Small intestine (tissue), 7 donors: ENCODE data around the gene SCN9A. TPM values are rescaled to one million over a fixed set of nuclear protein-coding genes. Genes with fewer than 3 reads are reported as not detected.
"Not testable (repeated sequence)": the region's sequence is repeated elsewhere in the genome, so short reads cannot be mapped to it uniquely, and the experiment has no call there.

Experiments
- DNase-seq, 2 donors: peaks; one replicate each; pipeline versions ENCODE4 v3.0.0 to v3.0.0-alpha.2; 2013
- FAIRE-seq: peaks from 2 replicates; lab custom pipeline; 2012; peaks lifted over from hg19 to GRCh38; lab: Jason Lieb, UNC
- H3K27ac ChIP-seq, 3 donors: one replicate each; pipeline ENCODE4 v1.5.1; 2013; ENCODE audit warnings: low read length in 2 of 3, mild to moderate bottlenecking in 2 of 3, control low read depth in 1 of 3, inconsistent platforms in 1 of 3, low read depth in 1 of 3, moderate library complexity in 1 of 3
- H3K27me3 ChIP-seq, 3 donors: one replicate each; pipeline ENCODE4 v1.6.1; 2013; ENCODE audit warnings: low read length in 3 of 3, inconsistent platforms in 1 of 3; ENCODE audit not compliant: control insufficient read depth in 3 of 3, insufficient read depth in 3 of 3
- H3K36me3 ChIP-seq, 3 donors: one replicate each; pipeline ENCODE4 v1.6.1; 2013; ENCODE audit warnings: low read length in 3 of 3, inconsistent platforms in 1 of 3, low read depth in 1 of 3, mild to moderate bottlenecking in 1 of 3, moderate library complexity in 1 of 3; ENCODE audit not compliant: control insufficient read depth in 3 of 3, insufficient read depth in 2 of 3
- H3K4me1 ChIP-seq, 3 donors: one replicate each; pipeline ENCODE4 v1.6.1; 2013; ENCODE audit warnings: low read length in 2 of 3, inconsistent platforms in 1 of 3, low read depth in 1 of 3, mild to moderate bottlenecking in 1 of 3, moderate library complexity in 1 of 3; ENCODE audit not compliant: control insufficient read depth in 3 of 3, insufficient read depth in 2 of 3
- H3K4me3 ChIP-seq, 3 donors: one replicate each; pipeline ENCODE4 v1.5.1; 2013; ENCODE audit warnings: low read length in 3 of 3, control low read depth in 1 of 3, inconsistent platforms in 1 of 3, low read depth in 1 of 3, mild to moderate bottlenecking in 1 of 3, moderate library complexity in 1 of 3
- H3K9me3 ChIP-seq, 2 donors: one replicate each; pipeline ENCODE4 v1.6.1; 2013; ENCODE audit warnings: low read depth in 1 of 2, low read length in 1 of 2; ENCODE audit not compliant: control insufficient read depth in 2 of 2, insufficient read depth in 1 of 2
- WGBS, 3 donors: extraction: QIAGEN DNeasy Blood & Tissue Kit; methylation state at CpG; one replicate each; pipeline ENCODE4 v1.1.7; 2013; 5-methylcytosine and 5-hydroxymethylcytosine counted together
- polyA plus RNA-seq, 4 donors: library from polyadenylated mRNA; stranded (reverse) in 3 of 4; unstranded in 1 of 4; fragments of 200-250 nt in 3 of 4; fragments of 120-200 nt in 1 of 4; gene quantifications; one replicate each; pipeline versions ENCODE4 v1.2.1 to v1.2.3, GENCODE V29; 2013
- donor health status: healthy with polysubstance abuse.
- donor health status: control.
- donor health status: control.
- donor health status: Bipolar disorder and iron deficiency.
- donor health status: healthy.

Gene SCN9A
- polyA plus RNA-seq, 4 donors = 0.27 to 2.1 (median 1.7) TPM; not detected in 1

DNA sequence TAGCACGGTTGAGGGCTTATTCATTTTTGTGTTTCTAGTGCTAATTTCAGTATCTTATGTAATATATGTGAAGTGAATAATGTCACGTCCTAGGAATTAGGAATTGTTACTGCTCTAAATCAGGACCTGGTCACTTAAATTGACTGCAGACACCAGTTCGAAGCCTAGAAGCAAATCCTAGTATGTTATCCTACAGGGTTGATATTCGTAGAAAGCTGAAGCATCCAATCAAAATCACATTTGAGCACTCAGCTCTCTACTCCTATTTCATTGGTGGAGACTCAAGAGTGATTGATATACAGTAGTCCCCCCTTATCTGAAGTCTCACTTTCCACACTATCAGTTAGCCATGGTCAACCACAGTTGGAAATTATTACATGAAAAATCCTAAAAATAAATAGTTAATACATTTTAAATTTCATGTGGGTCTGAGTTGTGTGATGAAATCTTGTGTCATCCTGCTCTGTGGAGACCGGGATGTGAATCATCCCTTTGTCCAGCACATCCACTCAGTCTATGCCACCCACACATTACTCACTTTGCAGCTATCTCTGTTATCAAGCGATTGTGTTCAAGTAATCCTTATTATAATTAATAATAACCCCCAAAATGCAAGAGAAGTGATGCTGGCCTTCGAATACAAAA is 35.2 kb upstream of the SCN9A start:
- Histone ChIP-seq H3K27me3 (no peaks in the 10 kb centered on the region), H3K4me1 (no peaks in the 10 kb centered on the region), H3K9me3 (no peaks in the 10 kb centered on the region), H3K36me3 (no peaks in the 10 kb centered on the region), H3K4me3 (no peak overlapping the region), H3K27ac (no peak overlapping the region)
- FAIRE-seq = no peak
- DNase-seq = no peak
- WGBS, 3 donors = 77 to 80% (median 79%) methylated on average over 7 of the region's 7 CpGs

DNA sequence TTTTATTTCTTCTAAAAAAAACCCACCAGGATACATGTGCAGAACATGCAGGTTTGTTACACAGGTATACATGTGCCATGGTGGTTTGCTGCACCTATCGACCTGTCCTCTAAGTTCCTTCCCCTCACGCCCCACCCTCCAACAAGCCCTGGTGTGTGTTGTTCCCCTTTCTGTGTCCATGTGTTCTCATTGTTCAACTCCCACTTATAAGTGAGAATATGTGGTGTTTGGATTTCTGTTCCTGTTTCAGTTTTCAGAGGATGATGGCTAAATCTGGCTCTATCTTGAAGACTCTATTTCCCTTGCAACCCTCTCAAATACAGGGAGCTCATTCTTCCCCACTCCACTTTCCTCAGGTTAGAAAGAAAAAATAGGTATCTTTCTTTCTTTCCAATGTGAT is 32.0 kb upstream of the SCN9A start:
- H3K4me1 ChIP-seq, FAIRE-seq, H3K9me3 ChIP-seq, H3K4me3 ChIP-seq, H3K27ac ChIP-seq, H3K27me3 ChIP-seq, DNase-seq, H3K36me3 ChIP-seq: not testable (repeated sequence)
- 60 to 80% (median 70%) methylated on average over 2 of the region's 2 CpGs for WGBS, 3 donors

DNA sequence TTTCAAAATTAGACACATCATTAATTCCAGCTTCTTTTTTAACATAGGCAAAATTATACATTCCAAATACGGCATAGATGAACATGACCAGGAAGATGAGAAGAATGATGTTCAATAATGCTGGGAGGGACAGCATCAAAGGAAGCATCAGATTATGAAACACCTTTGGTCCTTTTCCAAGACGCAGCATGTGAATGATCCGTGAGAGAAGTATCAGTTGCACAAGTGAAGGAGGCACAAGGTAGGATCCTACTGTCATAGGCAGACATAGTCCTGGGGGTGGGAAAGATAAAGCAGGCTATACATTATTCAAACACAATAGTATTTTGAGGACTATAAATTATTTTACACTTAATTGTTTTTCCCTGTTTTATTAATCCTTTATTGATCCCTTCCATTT is 30.6 kb upstream of the SCN9A start:
- H3K4me3 ChIP-seq = no peak overlapping the region
- no peaks in the 10 kb centered on the region for H3K36me3 ChIP-seq
- no peaks in the 10 kb centered on the region for H3K9me3 ChIP-seq
- DNase-seq = no peak
- H3K27me3 ChIP-seq = no peaks in the 10 kb centered on the region
- 72 to 89% (median 82%) methylated on average over 3 of the region's 3 CpGs for WGBS, 3 donors
- H3K4me1 ChIP-seq = no peaks in the 10 kb centered on the region
- H3K27ac ChIP-seq = no peak overlapping the region
- FAIRE-seq = no peak

DNA sequence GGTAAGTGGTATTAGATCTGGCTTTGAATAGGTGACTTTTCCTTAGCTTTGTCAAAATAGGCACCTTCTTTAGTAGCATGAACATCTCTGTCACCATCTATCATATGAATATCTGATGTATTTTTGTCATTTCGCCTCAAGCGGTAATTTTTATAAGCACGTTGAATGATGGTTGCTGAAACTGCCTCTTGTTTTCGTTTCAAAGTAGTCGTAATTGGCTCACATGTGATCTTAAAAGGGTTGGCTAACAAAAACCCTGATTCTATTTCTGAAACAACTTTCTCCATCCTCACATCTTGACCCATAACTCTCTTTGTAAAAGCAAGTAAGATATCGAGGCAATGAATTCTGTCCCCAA is 29.8 kb upstream of the SCN9A start:
- Histone ChIP-seq H3K36me3 (no peaks in the 10 kb centered on the region), H3K4me1 (no peaks in the 10 kb centered on the region), H3K9me3 (no peaks in the 10 kb centered on the region), H3K27me3 (no peaks in the 10 kb centered on the region), H3K4me3 (no peak overlapping the region), H3K27ac (no peak overlapping the region)
- DNase-seq (no peak), FAIRE-seq (no peak)
- WGBS, 3 donors = 81 to 89% (median 82%) methylated on average over 6 of the region's 6 CpGs

GRCh38 chr2:166404831-166405568 is 29.3 kb upstream of the SCN9A start:
- DNase-seq = no peak
- Histone ChIP-seq H3K36me3 (no peaks in the 10 kb centered on the region), H3K4me3 (no peak overlapping the region), H3K27ac (no peak overlapping the region), H3K27me3 (no peaks in the 10 kb centered on the region), H3K4me1 (no peaks in the 10 kb centered on the region), H3K9me3 (no peaks in the 10 kb centered on the region)
- no peak for FAIRE-seq
- WGBS, 3 donors = 44 to 79% (median 54%) methylated on average over 2 of the region's 2 CpGs

DNA sequence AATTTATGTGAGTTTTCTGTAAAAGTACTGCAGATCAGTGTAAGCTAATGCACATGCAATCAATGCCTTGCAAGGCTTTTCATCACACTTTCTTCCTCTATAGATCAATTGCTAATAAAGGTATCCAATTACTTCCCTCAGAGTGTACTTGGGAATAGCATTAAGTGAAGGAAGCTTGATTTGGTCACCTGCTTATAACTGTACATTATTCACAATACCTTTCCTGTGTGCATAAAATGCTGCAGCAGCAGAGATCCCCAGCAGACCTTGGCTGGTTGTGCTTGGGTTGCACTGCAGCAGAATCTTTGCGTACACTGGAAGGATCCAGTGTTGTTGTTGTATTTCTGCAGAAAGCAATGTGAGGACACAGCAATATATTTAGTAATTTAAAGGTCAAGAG is 18.5 kb upstream of the SCN9A start:
- H3K27me3 ChIP-seq = no peaks in the 10 kb centered on the region
- H3K9me3 ChIP-seq = no peaks in the 10 kb centered on the region
- FAIRE-seq (no peak), DNase-seq (no peak)
- no peaks in the 10 kb centered on the region for H3K4me1 ChIP-seq
- H3K36me3 ChIP-seq = no peaks in the 10 kb centered on the region
- H3K27ac ChIP-seq = no peak overlapping the region
- no peak overlapping the region for H3K4me3 ChIP-seq
- WGBS, 3 donors = 93 to 100% (median 93%) methylated on average over 1 of the region's 1 CpG

- no peak overlapping the region for H3K27ac ChIP-seq
- FAIRE-seq (no peak), DNase-seq (no peak)
- no peaks in the 10 kb centered on the region for H3K4me1 ChIP-seq
- H3K27me3 ChIP-seq = no peaks in the 10 kb centered on the region
- 64 to 75% (median 71%) methylated on average over 3 of the region's 3 CpGs for WGBS, 3 donors
- no peaks in the 10 kb centered on the region for H3K9me3 ChIP-seq
- H3K36me3 ChIP-seq = no peaks in the 10 kb centered on the region
- no peak overlapping the region for H3K4me3 ChIP-seq
Measured at GRCh38 chr2:166393008-166393407, 17.3 kb upstream of the SCN9A start.

GRCh38 chr2:166388481-166389070 is 12.8 kb upstream of the SCN9A start:
- Histone ChIP-seq H3K4me1 (no peaks in the 10 kb centered on the region), H3K27ac (no peak overlapping the region), H3K4me3 (no peak overlapping the region), H3K36me3 (no peaks in the 10 kb centered on the region), H3K27me3 (no peaks in the 10 kb centered on the region), H3K9me3 (no peaks in the 10 kb centered on the region)
- DNase-seq (peak in 1 of 2 donors; percentile 2), FAIRE-seq (no peak)
- WGBS, 3 donors = 29 to 53% (median 39%) methylated on average over 3 of the region's 3 CpGs
